Frontal cortex (tissue), 4 donors: ENCODE results near the gene RIPOR2. TPM values are rescaled to one million over a fixed set of nuclear protein-coding genes. Genes with fewer than 3 reads are reported as not detected.

Experiments
- DNase-seq, 2 donors: peaks; one replicate each; pipeline ENCODE4 v3.0.0; 2012; ENCODE audit warnings: low spot score in 2 of 2
- FAIRE-seq: peaks from 2 replicates; lab custom pipeline; 2012; peaks lifted over from hg19 to GRCh38; lab: Jason Lieb, UNC
- total RNA-seq: library from RNA; depleted of rRNA; stranded (reverse); fragments of >200 nt; gene quantifications from one replicate; pipeline ENCODE4 v1.2.3, GENCODE V29; 2014
- donor health status: control.
- donor health status: control.
- donor health status: control.

RIPOR2 gene, protein sequence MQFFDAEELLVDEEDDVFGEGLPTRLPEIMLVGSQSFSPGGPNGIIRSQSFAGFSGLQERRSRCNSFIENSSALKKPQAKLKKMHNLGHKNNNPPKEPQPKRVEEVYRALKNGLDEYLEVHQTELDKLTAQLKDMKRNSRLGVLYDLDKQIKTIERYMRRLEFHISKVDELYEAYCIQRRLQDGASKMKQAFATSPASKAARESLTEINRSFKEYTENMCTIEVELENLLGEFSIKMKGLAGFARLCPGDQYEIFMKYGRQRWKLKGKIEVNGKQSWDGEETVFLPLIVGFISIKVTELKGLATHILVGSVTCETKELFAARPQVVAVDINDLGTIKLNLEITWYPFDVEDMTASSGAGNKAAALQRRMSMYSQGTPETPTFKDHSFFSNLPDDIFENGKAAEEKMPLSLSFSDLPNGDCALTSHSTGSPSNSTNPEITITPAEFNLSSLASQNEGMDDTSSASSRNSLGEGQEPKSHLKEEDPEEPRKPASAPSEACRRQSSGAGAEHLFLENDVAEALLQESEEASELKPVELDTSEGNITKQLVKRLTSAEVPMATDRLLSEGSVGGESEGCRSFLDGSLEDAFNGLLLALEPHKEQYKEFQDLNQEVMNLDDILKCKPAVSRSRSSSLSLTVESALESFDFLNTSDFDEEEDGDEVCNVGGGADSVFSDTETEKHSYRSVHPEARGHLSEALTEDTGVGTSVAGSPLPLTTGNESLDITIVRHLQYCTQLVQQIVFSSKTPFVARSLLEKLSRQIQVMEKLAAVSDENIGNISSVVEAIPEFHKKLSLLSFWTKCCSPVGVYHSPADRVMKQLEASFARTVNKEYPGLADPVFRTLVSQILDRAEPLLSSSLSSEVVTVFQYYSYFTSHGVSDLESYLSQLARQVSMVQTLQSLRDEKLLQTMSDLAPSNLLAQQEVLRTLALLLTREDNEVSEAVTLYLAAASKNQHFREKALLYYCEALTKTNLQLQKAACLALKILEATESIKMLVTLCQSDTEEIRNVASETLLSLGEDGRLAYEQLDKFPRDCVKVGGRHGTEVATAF
- total RNA-seq: 17.9 TPM

DNA sequence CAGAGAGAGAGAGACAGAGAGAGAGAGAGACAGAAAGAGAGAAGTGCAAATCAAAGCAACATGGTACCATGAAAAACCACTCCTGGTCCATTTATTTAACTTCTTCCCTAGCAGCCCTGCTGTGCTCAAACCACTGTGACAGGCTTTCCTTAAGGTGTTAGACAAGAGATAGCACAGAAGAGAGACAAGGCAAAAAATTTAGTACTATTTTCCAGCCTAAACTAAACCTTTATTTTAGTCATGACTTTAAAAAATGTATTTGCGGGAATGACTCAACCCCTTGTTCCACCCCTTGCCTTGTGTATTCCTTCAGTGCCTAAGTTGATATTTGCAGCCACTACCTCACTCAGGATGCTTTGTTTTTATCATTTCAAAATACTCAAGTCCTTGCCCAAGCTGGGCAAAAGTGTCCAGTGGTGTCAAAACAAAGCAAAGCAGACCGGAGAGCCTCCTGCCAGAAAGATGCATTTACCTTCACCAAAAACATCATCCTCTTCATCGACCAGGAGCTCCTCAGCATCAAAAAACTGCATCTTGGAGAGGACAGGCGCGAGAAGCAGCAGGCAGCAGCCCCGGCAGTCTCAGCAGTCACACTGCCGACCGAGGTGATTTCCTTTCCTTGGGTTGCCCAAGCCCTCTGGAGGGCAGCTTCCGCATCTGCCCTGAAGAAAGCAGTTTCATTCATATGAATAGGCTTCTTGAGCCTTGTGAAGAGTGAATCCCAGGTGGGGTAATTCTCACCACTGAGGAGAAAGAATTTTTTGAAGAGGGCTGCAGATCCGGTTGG, at the start of gene RIPOR2:
Gene RIPOR2 (minus strand): TSS at position 595 of the 787 bp plus-strand sequence. CDS start 62 bp downstream, at position 533.
- no peak for DNase-seq
- no peak for FAIRE-seq

DNA sequence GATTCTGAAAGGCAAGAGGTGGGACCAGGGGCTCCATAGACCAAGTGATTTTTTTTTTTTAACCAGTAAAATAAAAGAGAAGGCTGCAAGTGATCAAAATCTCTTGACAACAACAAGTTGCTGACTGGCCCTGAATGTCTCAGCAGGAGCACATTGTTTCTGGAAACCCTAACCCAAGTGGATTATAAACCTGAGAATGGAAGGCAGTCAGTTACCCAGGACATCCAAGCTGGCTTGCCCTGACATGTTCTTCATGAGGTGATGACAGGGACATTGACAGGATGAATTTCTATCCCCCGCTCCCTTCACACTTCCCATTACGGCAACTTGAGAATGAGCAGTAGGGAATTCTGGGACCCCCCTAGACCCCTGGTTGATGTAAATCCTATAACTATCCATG, 49.6 kb upstream of the RIPOR2 start:
- no peak for DNase-seq
- no peak for FAIRE-seq

DNA sequence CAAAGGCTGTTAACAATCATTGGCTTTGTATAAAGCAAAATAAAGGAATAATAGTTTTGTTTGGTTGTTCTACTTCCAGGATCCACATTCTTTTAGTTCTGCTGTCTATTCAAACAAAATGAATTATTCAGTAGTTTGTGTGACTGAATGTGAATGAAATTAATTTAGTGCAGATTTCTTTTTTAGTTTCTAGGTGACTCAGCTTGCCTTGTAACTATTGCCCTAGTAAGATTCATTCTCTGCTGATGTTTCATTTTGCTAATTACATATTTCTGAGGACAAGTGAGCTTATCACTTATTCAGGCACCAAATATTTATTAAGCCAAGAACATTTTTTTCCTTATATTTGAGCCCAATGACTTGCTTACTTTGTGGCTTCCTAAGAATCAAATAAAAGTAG, 46.5 kb upstream of the RIPOR2 start:
- FAIRE-seq (peak; percentile 44), DNase-seq (no peak)

DNA sequence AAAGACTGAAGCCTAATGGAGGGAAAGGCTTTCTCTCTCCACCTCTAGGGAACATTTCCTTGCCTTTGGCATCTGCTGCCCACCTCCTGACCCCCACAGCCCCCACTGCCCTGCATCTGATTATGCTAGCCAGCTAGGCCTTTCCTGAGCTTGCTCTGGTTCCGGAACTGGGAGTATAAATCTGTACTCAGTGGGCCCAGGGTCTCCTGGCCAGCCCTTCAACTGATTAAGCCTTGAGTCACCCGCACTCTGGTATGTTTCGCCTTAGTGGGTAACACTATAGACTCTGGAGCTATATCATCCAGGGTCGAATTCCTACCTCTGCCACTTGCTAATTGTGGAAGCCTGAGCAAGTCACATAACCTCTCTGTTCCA, 45.6 kb upstream of the RIPOR2 start:
- FAIRE-seq (no peak), DNase-seq (no peak)

DNA sequence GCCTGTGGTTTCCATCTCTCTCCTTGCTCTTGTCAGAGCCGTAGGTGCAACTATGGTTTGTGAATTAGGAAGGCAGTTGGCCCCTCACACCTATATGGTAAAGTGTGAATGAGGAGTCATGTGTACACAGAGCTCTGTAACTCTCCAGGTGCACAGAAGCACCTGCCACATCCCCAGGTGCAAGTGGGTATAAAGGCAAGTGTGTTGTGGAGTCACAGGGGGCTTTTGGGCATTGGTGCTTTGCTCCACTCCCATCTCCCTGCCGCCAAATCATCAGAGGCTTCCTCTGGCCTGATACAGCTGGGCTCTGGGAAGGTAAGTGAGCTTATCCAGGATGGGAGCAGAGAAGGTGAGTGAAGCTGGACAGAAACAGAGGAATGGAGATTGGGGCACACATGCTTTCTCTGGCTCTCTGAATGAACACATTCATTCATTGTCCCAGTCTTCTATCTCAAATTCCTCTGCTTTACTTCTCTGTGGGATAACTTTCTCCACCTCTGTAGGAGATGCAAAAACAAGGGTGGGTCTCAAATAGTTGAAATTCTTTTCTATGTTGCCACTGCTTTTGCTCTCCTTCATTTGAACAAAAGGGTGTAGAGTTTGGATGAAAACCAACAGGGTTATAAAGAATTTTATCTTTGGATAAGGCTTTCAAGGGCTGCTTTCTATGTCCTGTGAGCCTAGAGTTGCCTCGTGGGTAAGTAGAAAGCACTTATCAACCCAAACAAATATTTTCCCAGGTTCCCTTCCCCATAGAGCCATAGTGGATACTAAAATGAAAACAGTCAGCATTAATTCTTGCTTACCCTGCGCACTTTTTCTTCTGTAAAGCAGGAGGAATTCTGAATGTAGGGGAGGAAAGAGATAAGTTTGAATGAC, 45.0 kb upstream of the RIPOR2 start:
- no peak for FAIRE-seq
- no peak for DNase-seq

DNA sequence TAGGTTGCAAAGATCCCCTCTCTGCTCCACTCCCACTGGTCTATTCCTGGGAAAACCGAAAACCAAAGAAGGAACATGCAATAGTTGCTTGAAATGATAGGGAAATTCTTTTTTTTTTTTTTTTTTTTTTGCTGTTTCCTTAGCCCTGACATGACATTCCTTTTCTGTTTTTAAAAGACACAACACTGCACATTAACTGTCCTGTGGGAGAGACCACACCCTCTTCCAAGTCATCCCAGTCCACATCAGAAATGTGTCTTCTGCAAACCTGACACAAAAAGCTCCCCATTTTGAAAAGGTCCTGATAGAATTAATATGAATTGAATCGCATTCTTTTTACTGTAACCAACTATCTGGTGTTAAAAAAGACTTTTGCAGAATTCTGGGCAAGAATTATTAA, 43.4 kb upstream of the RIPOR2 start:
- no peak for DNase-seq
- no peak for FAIRE-seq

DNA sequence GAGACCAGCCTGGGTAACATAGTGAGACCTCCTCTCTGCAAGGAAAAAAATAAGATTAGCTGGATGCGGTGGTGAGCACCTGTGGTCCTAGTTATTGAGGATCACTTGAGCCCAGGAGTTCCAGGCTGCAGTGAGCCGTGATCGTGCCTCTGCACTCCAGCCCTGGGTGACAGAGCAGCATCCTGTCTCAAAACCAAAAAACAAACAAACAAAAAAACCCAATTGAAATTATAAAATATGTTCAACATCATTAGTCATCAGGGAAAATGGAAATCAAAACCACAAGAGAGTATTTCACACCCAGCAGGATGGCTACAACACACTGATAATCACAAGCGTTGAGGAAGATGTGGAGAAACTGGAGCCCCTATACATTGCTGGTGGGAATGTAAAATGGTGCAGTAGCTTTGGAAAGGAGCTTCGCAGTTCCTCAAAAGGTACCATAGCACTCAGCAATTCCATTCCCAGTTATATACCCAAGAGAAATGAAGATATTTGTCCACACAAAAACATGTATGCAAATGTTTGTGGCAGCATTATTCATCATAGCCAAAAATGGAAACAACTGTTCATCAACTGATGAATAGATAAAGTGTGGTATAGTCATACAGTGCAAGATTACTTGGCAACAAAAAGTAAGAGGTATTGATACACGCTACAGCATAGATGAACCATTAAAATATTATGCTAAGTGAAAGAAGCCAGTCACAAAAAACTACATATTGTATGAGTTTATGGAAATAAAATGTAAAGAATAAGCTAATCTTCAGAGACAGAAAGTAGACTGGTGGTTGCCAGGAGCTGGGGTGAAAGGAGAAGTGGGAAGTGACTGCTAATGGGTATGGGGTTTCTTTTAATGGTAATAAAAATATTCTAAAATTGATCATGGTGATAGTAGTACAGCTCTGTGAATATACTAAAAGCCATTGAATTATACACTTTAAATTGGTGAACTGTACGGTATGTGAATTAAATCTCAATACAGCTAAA, 38.7 kb upstream of the RIPOR2 start:
- DNase-seq (no peak), FAIRE-seq (no peak)

DNA sequence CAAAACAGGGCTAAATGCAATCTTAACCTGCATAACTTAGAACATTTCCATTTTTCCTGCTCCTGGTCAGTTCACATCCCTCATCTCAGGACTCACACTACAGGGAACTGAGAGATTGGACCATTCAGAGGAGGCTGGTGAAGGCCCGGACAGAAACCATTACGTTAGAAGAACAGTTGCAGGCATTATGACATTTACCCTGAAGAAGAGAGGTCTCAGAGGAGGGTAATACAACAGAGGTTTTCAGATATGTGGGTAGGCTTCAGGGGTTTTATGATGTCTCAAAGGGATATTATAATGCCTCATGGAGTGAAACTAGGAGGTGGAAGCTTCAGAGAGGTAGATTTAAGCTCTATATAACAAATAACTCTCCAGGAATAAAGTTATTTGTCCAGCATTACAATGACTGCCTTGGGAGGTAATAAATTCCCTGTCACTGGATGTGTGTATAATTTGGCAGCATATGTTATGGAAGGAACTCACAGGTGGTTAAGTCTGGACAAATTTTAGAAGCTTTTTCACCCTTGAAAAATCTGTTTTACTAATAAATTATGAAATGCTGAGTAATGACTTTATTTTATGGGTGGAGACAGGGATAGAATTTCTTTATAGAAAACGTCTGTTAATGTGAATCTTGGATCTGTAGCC, 36.7 kb upstream of the RIPOR2 start:
- no peak for FAIRE-seq
- no peak for DNase-seq

DNA sequence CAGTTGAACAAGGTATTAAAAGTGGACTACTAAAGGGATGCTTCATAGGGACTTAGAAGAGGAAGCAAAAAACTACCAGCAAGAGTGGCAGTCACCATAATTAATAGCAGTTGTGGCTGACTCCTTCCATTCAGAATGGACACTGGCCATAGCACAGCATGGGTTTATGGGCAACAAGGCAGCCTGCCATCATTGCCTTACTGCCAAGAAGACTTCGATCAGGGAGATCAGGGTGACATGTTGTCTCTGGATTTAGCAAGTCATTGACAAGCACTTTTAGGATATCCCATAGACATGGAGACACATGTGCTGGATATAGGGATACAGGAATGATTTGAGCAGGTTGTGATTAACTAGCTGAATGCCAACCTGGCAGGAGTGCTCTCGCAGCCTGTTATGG, 35.3 kb upstream of the RIPOR2 start:
- DNase-seq: no peak
- no peak for FAIRE-seq

DNA sequence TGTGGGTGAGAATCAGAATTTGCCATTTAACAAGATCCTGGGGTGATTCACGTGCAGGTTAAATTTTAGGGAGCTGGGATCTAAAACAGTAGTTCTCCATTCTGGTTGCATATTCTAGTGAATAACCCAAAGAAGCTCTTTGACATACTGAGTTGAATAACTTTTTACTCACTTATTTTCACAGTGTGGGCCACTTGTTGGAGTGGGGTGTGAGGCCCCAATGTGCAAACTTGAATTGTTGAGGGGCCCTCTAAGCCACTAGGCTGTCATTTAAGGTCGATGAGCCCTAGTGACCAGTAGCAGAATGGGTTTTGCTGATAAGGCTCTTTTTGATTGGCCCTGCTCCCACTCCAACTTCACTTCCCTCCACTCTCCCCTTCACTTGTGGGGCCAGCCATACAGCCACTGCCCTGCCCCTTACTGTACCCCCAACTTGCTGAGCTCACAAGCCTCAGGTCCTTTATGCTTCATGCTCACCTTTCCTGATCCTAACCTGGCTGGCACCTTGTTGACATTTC, 33.6 kb upstream of the RIPOR2 start:
- no peak for FAIRE-seq
- DNase-seq: no peak

DNA sequence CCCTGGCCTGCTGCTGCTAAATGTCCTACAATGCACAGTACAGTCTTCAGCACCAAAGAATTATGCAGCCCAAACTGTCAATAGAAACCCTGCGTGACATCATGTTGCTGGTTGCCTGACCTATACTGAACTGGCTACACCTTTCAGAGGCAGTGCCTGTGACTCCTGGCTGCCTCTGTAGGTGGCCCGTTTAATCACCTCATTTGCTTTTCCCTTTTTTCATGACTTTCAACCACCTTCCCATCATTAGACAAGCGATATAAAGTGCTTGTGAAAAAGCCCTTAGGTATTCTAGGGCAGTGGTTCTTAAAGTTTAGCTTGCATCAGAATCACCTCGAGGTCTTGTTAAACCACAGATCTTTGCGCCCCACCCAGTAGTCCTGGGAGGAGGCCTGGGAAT, 33.0 kb upstream of the RIPOR2 start:
- FAIRE-seq: no peak

DNA sequence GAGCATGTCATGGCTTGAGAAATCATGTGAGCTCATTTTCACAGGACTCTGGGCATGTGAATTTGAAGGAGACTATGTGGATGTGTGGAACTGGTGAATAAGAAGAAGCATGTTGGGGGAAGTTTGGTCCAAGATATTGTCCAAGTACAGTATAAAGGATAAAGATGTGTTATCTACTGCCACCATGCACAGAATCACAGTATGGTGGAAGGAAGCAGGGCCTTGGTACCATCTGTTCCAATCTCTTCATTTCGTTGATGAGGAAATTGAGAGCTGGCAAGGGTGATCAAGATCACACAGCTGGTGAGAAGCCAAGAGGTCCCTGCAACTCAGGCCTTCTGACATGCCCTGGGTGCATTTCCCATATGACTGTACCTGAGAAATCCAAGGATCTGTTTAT, 31.5 kb upstream of the RIPOR2 start:
- DNase-seq (no peak), FAIRE-seq (no peak)

More for the DNA sequence above, 33.0 kb upstream of the RIPOR2 start:
- no peak for DNase-seq

DNA sequence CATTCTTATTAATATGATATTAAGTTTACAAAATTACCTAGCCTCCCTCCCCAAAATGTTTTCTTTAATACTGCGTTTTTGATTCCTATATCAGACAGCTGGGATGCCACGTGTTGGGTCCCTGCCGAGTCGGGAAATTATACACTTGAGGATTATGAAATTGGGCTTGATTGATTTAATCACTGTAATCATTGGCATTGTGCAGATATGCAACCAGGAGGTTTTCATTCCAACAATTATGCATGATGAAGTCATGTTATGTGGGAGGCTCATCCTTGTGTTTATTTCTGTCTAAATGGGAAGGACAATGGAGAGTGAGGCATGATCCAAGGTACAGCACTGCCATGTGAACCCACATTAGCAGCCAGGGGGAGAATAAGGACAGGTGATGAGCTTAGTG, 30.6 kb upstream of the RIPOR2 start:
- DNase-seq (no peak), FAIRE-seq (no peak)

DNA sequence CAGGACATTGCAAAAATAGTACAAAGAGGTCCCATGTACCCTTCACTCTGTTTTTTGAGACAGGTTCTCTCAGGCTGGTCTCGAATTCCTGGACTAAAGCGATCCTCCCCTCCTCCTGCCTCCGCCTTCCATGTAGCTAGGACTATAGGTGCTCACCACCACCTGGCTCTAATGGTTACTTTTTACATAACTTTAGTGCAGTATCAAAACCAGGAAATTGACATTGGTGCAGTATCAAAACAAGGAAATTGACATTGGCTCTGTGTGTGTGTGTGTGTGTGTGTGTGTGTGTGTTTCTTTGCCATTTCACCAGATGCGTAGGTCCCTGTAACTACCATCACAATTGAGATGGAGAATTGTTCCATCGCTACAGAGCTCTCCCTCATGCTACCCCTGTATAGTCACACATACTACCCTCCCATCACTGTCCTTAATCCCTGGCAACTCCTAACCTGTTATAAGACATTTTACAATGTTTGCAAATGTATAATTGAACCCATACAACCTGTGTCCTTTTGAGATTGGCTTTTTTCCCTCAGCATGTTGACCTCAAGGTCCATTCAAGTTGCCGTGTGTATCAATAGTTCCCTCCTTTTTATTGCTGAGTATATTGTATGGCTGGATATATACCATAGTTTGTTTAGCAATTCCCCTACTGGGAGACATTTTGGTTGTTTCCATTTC, 28.3 kb upstream of the RIPOR2 start:
- DNase-seq (no peak), FAIRE-seq (no peak)

DNA sequence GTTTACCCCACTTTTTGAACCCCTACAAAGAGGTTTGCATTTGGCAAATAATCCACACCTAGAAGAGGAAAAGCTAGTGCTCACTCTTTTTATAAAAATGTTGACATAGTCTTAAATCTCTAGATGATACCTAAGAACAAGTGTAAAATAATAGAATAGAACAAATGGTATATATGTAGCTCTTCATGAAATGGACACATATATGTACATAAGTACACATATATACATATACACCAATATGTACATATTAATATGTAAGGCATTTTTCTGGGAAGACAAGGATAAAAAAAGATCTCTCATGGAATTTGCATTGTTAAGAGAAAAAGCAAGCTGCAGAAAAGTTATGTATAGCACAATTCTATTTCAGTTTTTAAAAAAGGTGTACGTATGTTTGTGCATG, 27.6 kb upstream of the RIPOR2 start:
- FAIRE-seq (no peak), DNase-seq (no peak)

DNA sequence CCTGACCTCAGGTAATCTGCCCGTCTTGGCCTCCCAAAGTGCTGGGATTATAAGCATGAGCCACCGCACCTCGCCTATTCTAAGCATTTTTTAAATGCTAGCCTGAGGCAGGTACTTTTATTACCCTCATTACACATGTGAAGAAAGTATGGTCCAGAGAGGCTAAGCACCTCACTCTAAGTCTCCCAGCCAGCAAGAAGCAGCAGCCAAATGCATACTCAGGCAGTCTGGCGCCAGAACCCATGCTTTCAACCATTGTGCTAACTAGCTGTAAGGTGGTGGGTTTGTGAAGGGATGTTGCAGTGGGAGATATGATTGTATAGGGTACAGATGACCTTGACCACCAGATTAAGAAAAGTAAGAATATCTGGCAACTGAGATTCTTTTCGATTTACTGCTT, 26.1 kb upstream of the RIPOR2 start:
- FAIRE-seq (no peak), DNase-seq (no peak)
